PC-3 (cell line): ENCODE measurements around the gene ZNFX1. TPM values are rescaled to one million over a fixed set of nuclear protein-coding genes. Genes with fewer than 3 reads are reported as not detected.

Experiments used
- ATAC-seq: fragments of 200-7000 bp; cut with Tn5 transposase; 2 replicates; pipeline ENCODE4 v1.9.1; 2020; ENCODE audit warnings: mild to moderate bottlenecking, moderate library complexity
- BruUV-seq: library from RNA; stranded (reverse); fragments of 400-500 nt; replicated peaks from 2 replicates; lab custom pipeline; 2021; lab: Mats Ljungman, UMichigan
- CTCF ChIA-PET: fragments of 300-600 bp; sonication (Branson Sonifier 250); formaldehyde crosslinking; loops from one replicate; lab custom pipeline; 2022; ENCODE audit warnings: antibody characterized with exemption; lab: Charles Lee
- POLR2A ChIA-PET: fragments of 300-600 bp; sonication (Branson Sonifier 250); formaldehyde crosslinking; loops from one replicate; lab custom pipeline; 2022; ENCODE audit warnings: antibody characterized with exemption; ENCODE audit not compliant: unreplicated experiment; lab: Charles Lee
- DNase-seq: peaks from one replicate; pipeline ENCODE4 v3.0.0-alpha.2; 2015
- H2AFZ ChIP-seq: fragments of 300-600 bp; sonication (generic); 2 replicates; pipeline ENCODE4 v1.6.0; 2016; ENCODE audit warnings: antibody characterized with exemption, low read length
- H3F3A ChIP-seq: fragments of 300-600 bp; sonication (generic); one replicate; pipeline ENCODE4 v1.6.0; 2017; ENCODE audit warnings: antibody characterized with exemption, low read length, control low read depth, mild to moderate bottlenecking; ENCODE audit not compliant: unreplicated experiment
- H3K27ac ChIP-seq: fragments of 300-600 bp; sonication (generic); 2 replicates; pipeline ENCODE4 v1.5.1; 2016; ENCODE audit warnings: mild to moderate bottlenecking, low read length
- H3K27me3 ChIP-seq: fragments of 300-600 bp; sonication (generic); 2 replicates; pipeline ENCODE4 v1.6.1; 2016; ENCODE audit warnings: low read length, mixed read lengths
- H3K36me3 ChIP-seq: fragments of 300-600 bp; sonication (generic); 2 replicates; pipeline ENCODE4 v1.6.1; 2016; ENCODE audit warnings: low read depth, mixed run types, low read length, mixed read lengths
- H3K4me1 ChIP-seq: fragments of 300-600 bp; sonication (generic); 2 replicates; pipeline ENCODE4 v1.5.1; 2016; ENCODE audit warnings: low read length; ENCODE audit not compliant: insufficient read depth
- H3K4me2 ChIP-seq: fragments of 300-600 bp; sonication (generic); 2 replicates; pipeline ENCODE4 v1.6.0; 2016; ENCODE audit warnings: low read length
- H3K4me3 ChIP-seq: fragments of 300-600 bp; sonication (generic); 2 replicates; pipeline ENCODE4 v1.5.1; 2016; ENCODE audit warnings: mild to moderate bottlenecking, low read length, mixed read lengths
- H3K79me2 ChIP-seq: fragments of 300-600 bp; sonication (generic); 2 replicates; pipeline ENCODE4 v1.6.1; 2017; ENCODE audit warnings: low read length, mixed read lengths
- H3K9ac ChIP-seq: fragments of 300-600 bp; sonication (generic); 2 replicates; pipeline ENCODE4 v1.6.0; 2016; ENCODE audit warnings: mild to moderate bottlenecking, low read length
- H3K9me2 ChIP-seq: fragments of 300-600 bp; sonication (generic); replicated peaks from 2 replicates; pipeline ENCODE4 v1.6.1; 2016; ENCODE audit warnings: mixed run types, low read length, mixed read lengths
- H3K9me3 ChIP-seq: fragments of 300-600 bp; sonication (generic); 2 replicates; pipeline ENCODE4 v1.6.1; 2016; ENCODE audit warnings: low read length, mixed read lengths
- H4K20me1 ChIP-seq: fragments of 300-600 bp; sonication (generic); 2 replicates; pipeline ENCODE4 v1.6.1; 2016; ENCODE audit warnings: low read length, mixed read lengths
- EZH2 ChIP-seq: fragments of 300-600 bp; sonication (generic); IDR thresholded peaks from one replicate; pipeline ENCODE4 v1.6.1; 2017; ENCODE audit warnings: antibody characterized with exemption, mild to moderate bottlenecking, low read length; ENCODE audit not compliant: unreplicated experiment
- EZH2phosphoT487 ChIP-seq: fragments of 300-600 bp; sonication (generic); IDR thresholded peaks from 2 replicates; pipeline ENCODE4 v1.6.1; 2018; ENCODE audit warnings: mild to moderate bottlenecking, antibody characterized with exemption, low read length, borderline replicate concordance
- intact Hi-C: fragments of 100-400 bp; cut with micrococcal nuclease; formaldehyde crosslinking; loops from 2 replicates; pipeline ENCODE4 v1.9.0; 2023
- total RNA-seq: library from RNA; depleted of rRNA; stranded (reverse); fragments of >200 nt; gene quantifications from 2 replicates; pipeline ENCODE4 v1.2.3, GENCODE V29; 2014
- TF ChIP-seq, protein P1 (sequence below): fragments of 300-600 bp; sonication (generic); conservative IDR thresholded peaks from 2 replicates; pipeline ENCODE4 v1.5.1; 2017; ENCODE audit warnings: antibody characterized with exemption, low read depth, mild to moderate bottlenecking, low read length

ZNFX1 gene
- total RNA-seq, 1 experiment from 2014 or later = 18.8 TPM

DNA sequence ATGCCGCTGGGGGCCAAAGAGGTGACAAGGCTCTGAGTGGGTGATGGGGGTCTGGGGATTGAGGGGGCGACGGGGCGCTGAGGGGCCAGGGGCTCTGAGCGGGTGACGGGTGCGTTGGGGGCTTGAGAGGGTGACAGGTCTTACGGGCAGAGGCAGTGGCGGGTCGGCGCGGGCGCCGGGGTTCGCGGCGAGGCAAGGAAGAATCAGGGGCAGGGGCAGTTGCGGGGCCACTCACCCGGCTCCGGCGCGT is 146 bp downstream of the ZNFX1 start:
- Histone ChIP-seq H3F3A (peaks cover 32% of the 10 kb centered on the region), H3K79me2 (peaks cover 78% of the 10 kb centered on the region), H3K36me3 (peaks cover 49% of the 10 kb centered on the region), H3K9ac (peak overlapping the region; percentile 96), H3K27ac (peak overlapping the region; percentile 85), H3K4me3 (peak overlapping the region; percentile 89), H2AFZ (peak overlapping the region; percentile 53), H3K4me1 (peaks cover 48% of the 10 kb centered on the region), H3K9me2 (no peaks in the 10 kb centered on the region), H3K27me3 (no peaks in the 10 kb centered on the region), H3K9me3 (peaks cover 18% of the 10 kb centered on the region), H4K20me1 (peaks cover 41% of the 10 kb centered on the region), H3K4me2 (peak overlapping the region; percentile 89)
- no peak for DNase-seq
- POLR2A ChIA-PET = interaction anchor here (0.5 to 0.8 kb wide), 4 partner anchors 17 to 99 kb away, joined by 3 to 5 read pairs (median 3); partner anchors contain the start of gene DDX27
- TF ChIP-seq EZH2 (no peak), EZH2phosphoT487 (no peak)
- TF ChIP-seq, protein P1, sequence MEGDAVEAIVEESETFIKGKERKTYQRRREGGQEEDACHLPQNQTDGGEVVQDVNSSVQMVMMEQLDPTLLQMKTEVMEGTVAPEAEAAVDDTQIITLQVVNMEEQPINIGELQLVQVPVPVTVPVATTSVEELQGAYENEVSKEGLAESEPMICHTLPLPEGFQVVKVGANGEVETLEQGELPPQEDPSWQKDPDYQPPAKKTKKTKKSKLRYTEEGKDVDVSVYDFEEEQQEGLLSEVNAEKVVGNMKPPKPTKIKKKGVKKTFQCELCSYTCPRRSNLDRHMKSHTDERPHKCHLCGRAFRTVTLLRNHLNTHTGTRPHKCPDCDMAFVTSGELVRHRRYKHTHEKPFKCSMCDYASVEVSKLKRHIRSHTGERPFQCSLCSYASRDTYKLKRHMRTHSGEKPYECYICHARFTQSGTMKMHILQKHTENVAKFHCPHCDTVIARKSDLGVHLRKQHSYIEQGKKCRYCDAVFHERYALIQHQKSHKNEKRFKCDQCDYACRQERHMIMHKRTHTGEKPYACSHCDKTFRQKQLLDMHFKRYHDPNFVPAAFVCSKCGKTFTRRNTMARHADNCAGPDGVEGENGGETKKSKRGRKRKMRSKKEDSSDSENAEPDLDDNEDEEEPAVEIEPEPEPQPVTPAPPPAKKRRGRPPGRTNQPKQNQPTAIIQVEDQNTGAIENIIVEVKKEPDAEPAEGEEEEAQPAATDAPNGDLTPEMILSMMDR = no peak
- intact Hi-C loops = loop anchor here (5.0 kb wide), 1 partner anchor 45 kb away; no protein-coding TSS in a partner anchor
- no TSS peak for BruUV-seq
- no peak for ATAC-seq
- CTCF ChIA-PET = no interaction called here

DNA sequence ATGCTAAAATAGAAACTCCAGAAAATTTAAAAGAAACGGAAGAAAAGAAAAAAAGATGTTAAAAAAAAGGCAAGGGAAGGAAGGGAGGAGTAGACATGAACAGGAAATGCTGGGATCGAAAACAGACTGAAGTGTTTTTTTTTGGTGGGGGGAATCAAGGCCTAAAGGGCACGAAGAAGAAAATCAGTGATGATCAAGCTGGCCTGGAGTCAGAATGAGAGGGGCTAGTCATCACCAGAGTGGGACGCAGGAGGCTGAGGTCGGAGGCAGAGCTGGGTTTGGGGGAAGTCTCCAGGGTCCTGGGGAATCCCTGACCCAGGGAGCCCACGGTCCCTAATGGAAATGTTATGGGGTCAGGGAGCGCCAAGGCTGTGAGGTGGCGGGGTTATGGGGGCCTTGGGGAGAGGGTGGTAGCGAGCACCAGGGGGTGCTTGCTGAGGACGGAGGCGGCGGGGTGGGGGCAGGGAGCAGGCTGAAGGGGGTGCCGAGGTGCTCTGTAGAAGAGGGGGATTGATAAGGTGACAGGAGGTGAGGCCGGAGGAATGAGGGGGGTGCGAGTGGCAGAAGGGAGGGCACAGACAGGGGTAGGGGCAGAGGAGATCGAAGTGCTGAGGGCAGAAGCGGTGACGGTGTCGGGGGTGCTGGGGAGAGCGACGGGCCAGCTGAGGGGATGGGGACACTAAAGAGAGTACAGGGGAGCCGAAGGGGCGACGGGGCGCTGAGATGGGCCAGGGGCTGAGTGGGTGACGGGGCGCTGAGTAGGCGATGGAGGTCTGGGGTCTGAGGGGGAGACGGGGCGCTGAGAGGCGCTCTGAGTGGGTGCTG is 684 bp downstream of the ZNFX1 start:
- TF ChIP-seq, protein P1 = no peak
- TF ChIP-seq EZH2phosphoT487 (no peak), EZH2 (no peak)
- intact Hi-C loops = loop anchor here (5.0 kb wide), 1 partner anchor 45 kb away; no protein-coding TSS in a partner anchor
- H3K4me1 ChIP-seq = peaks cover 44% of the 10 kb centered on the region
- peak overlapping the region; percentile 85 for H3K27ac ChIP-seq
- H3K79me2 ChIP-seq = peaks cover 72% of the 10 kb centered on the region
- H3K9ac ChIP-seq = peak overlapping the region; percentile 96
- H3K4me3 ChIP-seq = peak overlapping the region; percentile 89
- H3K36me3 ChIP-seq = peaks cover 47% of the 10 kb centered on the region
- POLR2A ChIA-PET = interaction anchor here (0.5 to 1.6 kb wide), 5 partner anchors 17 to 100 kb away, joined by 3 to 5 read pairs (median 3); partner anchors contain the start of gene DDX27
- peak overlapping the region; percentile 53 for H2AFZ ChIP-seq
- ATAC-seq (0 out of 2 replicates have a peak, but pooled peaks have one; percentile 2), DNase-seq (peak; percentile 22)
- H3K9me3 ChIP-seq = peaks cover 18% of the 10 kb centered on the region
- no TSS peak for BruUV-seq
- no peaks in the 10 kb centered on the region for H3K27me3 ChIP-seq
- peak overlapping the region; percentile 89 for H3K4me2 ChIP-seq
- peaks cover 36% of the 10 kb centered on the region for H4K20me1 ChIP-seq
- CTCF ChIA-PET = interaction anchor here (1.0 to 1.1 kb wide), 2 partner anchors 31 to 46 kb away, joined by 4 to 5 read pairs; no protein-coding TSS in a partner anchor
- H3K9me2 ChIP-seq = no peaks in the 10 kb centered on the region
- peaks cover 28% of the 10 kb centered on the region for H3F3A ChIP-seq
